Thyroid gland (tissue), 4 donors: ENCODE data around the gene MIA.

Source experiments
- POLR2A ChIP-seq, 2 donors: fragments of 450-650 bp; IDR thresholded peaks; one replicate each; pipeline ENCODE4 v1.6.1; 2017; ENCODE audit warnings: antibody characterized with exemption in 2 of 2, mild to moderate bottlenecking in 2 of 2, moderate library complexity in 1 of 2
- TF ChIP-seq, protein P1 (sequence below), 6 experiments: fragments of 200-600 bp in 3 of 6; fragments of 450-650 bp in 3 of 6; sonication (generic) in 3 of 6; IDR thresholded peaks; one replicate each; pipeline ENCODE4 v1.5.1; 2016 to 2019; ENCODE audit warnings: antibody characterized with exemption in 6 of 6, mild to moderate bottlenecking in 2 of 6, inconsistent platforms in 1 of 6, moderate library complexity in 1 of 6

DNA sequence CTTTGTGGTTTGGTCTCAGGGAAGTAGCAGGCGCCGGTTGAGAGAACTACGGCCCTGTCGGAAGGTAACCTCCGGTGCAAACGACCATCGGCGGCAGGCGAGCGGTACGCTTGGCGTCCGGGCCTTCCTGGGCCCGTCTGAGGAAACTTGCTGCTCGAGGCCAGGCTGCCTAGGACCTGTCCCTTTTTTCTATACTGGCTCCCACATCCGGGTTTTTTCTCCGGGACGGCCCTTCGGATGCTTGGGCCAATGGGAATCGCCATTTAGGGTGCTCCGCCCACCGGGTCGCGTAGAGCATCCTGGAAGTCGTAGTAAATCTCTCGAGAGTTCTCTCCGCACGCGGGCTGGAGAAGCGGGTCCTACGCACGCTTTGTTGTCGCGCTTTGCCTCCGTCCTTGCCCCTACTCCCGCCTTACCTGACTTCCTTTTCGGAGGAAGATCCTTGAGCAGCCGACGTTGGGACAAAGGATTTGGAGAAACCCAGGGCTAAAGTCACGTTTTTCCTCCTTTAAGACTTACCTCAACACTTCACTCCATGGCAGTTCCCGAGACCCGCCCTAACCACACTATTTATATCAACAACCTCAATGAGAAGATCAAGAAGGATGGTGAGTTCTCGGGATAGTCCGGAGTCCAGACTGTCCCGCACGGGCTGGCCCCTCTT lies 24.3 kb upstream of the MIA start, which contains the start of gene SNRPA:
- TF ChIP-seq, protein P1, sequence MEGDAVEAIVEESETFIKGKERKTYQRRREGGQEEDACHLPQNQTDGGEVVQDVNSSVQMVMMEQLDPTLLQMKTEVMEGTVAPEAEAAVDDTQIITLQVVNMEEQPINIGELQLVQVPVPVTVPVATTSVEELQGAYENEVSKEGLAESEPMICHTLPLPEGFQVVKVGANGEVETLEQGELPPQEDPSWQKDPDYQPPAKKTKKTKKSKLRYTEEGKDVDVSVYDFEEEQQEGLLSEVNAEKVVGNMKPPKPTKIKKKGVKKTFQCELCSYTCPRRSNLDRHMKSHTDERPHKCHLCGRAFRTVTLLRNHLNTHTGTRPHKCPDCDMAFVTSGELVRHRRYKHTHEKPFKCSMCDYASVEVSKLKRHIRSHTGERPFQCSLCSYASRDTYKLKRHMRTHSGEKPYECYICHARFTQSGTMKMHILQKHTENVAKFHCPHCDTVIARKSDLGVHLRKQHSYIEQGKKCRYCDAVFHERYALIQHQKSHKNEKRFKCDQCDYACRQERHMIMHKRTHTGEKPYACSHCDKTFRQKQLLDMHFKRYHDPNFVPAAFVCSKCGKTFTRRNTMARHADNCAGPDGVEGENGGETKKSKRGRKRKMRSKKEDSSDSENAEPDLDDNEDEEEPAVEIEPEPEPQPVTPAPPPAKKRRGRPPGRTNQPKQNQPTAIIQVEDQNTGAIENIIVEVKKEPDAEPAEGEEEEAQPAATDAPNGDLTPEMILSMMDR (IDR thresholded peaks at IDR 0.05), result no peak
- peak in 1 of 2 donors; percentile 86 for TF ChIP-seq POLR2A (IDR thresholded peaks at IDR 0.05)
